ENCODE data around the gene HCRTR1.

DNA sequence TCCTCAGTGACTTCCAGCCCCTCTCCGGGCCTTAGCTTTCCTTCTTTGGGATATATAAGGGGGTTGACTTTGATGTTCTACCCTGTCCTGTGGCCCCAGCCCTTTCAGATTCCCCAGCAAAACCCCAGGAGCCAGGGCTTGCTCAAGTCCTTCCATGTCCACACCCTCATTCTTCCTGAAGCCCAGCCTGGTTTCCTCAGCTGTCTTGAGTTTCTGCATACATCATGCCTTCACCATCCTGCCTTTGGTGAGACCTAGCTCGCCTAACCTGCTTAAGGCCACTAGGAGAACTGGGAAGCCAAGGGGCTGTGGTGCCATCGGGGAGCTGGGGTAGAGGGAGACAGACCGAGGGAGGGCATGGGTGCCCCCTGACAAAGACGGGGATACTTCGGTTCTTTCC is 44.4 kb downstream of the HCRTR1 start:
- TF ChIP-seq, protein P1, sequence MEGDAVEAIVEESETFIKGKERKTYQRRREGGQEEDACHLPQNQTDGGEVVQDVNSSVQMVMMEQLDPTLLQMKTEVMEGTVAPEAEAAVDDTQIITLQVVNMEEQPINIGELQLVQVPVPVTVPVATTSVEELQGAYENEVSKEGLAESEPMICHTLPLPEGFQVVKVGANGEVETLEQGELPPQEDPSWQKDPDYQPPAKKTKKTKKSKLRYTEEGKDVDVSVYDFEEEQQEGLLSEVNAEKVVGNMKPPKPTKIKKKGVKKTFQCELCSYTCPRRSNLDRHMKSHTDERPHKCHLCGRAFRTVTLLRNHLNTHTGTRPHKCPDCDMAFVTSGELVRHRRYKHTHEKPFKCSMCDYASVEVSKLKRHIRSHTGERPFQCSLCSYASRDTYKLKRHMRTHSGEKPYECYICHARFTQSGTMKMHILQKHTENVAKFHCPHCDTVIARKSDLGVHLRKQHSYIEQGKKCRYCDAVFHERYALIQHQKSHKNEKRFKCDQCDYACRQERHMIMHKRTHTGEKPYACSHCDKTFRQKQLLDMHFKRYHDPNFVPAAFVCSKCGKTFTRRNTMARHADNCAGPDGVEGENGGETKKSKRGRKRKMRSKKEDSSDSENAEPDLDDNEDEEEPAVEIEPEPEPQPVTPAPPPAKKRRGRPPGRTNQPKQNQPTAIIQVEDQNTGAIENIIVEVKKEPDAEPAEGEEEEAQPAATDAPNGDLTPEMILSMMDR (IDR thresholded peaks at IDR 0.05): no peak
- TF ChIP-seq, protein P2, sequence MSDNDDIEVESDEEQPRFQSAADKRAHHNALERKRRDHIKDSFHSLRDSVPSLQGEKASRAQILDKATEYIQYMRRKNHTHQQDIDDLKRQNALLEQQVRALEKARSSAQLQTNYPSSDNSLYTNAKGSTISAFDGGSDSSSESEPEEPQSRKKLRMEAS (IDR thresholded peaks at IDR 0.05; ENCODE audit: low read depth): no peak
- TF ChIP-seq YY1 (IDR thresholded peaks at IDR 0.05; ENCODE audit: low read depth) (no peak), CHD2 (IDR thresholded peaks at IDR 0.05; ENCODE audit: low read length, partially characterized antibody) (no peak), MEF2A (IDR thresholded peaks at IDR 0.05; ENCODE audit: borderline replicate concordance, low read depth) (no peak)
- TF ChIP-seq, protein P3, sequence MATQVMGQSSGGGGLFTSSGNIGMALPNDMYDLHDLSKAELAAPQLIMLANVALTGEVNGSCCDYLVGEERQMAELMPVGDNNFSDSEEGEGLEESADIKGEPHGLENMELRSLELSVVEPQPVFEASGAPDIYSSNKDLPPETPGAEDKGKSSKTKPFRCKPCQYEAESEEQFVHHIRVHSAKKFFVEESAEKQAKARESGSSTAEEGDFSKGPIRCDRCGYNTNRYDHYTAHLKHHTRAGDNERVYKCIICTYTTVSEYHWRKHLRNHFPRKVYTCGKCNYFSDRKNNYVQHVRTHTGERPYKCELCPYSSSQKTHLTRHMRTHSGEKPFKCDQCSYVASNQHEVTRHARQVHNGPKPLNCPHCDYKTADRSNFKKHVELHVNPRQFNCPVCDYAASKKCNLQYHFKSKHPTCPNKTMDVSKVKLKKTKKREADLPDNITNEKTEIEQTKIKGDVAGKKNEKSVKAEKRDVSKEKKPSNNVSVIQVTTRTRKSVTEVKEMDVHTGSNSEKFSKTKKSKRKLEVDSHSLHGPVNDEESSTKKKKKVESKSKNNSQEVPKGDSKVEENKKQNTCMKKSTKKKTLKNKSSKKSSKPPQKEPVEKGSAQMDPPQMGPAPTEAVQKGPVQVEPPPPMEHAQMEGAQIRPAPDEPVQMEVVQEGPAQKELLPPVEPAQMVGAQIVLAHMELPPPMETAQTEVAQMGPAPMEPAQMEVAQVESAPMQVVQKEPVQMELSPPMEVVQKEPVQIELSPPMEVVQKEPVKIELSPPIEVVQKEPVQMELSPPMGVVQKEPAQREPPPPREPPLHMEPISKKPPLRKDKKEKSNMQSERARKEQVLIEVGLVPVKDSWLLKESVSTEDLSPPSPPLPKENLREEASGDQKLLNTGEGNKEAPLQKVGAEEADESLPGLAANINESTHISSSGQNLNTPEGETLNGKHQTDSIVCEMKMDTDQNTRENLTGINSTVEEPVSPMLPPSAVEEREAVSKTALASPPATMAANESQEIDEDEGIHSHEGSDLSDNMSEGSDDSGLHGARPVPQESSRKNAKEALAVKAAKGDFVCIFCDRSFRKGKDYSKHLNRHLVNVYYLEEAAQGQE (IDR thresholded peaks at IDR 0.05; ENCODE audit: low read depth, low read length): no peak
